Retinal pigment epithelial cell (primary cell): ENCODE measurements around the gene KANSL1.
A peak's percentile ranks its signal among the peaks of the same experiment; 100 is the strongest.
"Not testable (repeated sequence)": the region's sequence is repeated elsewhere in the genome, so short reads cannot be mapped to it uniquely, and the experiment has no call there.

Experiments used
- DNase-seq: peaks from one replicate; pipeline ENCODE4 v3.0.0-alpha.2; 2010; ENCODE audit warnings: low read depth
- H3K4me3 ChIP-seq: 2 replicates; pipeline ENCODE4 v1.5.1; 2011; ENCODE audit warnings: mild to moderate bottlenecking, low read length, control low read depth, moderate library complexity
- TF ChIP-seq, protein P1 (sequence below): conservative IDR thresholded peaks from 2 replicates; pipeline ENCODE4 v1.5.1; 2011; ENCODE audit warnings: low read depth, low read length, control low read depth, inconsistent platforms

The KANSL1 gene, protein sequence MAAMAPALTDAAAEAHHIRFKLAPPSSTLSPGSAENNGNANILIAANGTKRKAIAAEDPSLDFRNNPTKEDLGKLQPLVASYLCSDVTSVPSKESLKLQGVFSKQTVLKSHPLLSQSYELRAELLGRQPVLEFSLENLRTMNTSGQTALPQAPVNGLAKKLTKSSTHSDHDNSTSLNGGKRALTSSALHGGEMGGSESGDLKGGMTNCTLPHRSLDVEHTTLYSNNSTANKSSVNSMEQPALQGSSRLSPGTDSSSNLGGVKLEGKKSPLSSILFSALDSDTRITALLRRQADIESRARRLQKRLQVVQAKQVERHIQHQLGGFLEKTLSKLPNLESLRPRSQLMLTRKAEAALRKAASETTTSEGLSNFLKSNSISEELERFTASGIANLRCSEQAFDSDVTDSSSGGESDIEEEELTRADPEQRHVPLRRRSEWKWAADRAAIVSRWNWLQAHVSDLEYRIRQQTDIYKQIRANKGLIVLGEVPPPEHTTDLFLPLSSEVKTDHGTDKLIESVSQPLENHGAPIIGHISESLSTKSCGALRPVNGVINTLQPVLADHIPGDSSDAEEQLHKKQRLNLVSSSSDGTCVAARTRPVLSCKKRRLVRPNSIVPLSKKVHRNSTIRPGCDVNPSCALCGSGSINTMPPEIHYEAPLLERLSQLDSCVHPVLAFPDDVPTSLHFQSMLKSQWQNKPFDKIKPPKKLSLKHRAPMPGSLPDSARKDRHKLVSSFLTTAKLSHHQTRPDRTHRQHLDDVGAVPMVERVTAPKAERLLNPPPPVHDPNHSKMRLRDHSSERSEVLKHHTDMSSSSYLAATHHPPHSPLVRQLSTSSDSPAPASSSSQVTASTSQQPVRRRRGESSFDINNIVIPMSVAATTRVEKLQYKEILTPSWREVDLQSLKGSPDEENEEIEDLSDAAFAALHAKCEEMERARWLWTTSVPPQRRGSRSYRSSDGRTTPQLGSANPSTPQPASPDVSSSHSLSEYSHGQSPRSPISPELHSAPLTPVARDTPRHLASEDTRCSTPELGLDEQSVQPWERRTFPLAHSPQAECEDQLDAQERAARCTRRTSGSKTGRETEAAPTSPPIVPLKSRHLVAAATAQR (N-terminal part only)

DNA sequence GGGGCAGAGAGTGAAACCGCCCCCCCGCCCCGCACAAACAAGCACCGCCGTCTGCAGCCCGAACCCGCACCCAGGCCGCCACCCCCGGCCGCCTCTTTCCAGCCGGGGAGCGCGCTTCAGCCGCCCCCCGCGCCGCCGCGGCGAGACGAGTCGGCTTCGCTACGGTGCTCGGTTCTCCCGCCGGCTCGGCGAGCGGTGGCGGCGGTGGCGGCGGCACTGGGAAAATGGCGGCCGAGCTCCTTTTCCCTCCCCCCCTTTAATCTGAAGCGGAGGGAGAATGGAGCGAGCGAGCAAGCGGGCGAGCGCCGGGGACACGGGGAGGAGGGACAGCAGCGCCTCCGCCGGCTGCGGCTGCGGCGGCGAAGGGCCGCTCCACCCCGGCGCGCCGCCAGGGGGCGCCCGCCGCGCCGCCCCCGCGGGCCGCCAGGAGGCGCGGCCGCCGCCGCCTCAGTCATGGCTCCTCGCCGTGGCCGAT, at the start of gene KANSL1:
KANSL1 (minus strand) TSS at position 279 of the 475 bp plus-strand sequence. CDS start 21,286 bp downstream, outside the sequence.
- TF ChIP-seq, protein P1, sequence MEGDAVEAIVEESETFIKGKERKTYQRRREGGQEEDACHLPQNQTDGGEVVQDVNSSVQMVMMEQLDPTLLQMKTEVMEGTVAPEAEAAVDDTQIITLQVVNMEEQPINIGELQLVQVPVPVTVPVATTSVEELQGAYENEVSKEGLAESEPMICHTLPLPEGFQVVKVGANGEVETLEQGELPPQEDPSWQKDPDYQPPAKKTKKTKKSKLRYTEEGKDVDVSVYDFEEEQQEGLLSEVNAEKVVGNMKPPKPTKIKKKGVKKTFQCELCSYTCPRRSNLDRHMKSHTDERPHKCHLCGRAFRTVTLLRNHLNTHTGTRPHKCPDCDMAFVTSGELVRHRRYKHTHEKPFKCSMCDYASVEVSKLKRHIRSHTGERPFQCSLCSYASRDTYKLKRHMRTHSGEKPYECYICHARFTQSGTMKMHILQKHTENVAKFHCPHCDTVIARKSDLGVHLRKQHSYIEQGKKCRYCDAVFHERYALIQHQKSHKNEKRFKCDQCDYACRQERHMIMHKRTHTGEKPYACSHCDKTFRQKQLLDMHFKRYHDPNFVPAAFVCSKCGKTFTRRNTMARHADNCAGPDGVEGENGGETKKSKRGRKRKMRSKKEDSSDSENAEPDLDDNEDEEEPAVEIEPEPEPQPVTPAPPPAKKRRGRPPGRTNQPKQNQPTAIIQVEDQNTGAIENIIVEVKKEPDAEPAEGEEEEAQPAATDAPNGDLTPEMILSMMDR: peak; percentile 35
- peak within 1 kb of the TSS; percentile 97 for H3K4me3 ChIP-seq
- peak; percentile 61 for DNase-seq

DNA sequence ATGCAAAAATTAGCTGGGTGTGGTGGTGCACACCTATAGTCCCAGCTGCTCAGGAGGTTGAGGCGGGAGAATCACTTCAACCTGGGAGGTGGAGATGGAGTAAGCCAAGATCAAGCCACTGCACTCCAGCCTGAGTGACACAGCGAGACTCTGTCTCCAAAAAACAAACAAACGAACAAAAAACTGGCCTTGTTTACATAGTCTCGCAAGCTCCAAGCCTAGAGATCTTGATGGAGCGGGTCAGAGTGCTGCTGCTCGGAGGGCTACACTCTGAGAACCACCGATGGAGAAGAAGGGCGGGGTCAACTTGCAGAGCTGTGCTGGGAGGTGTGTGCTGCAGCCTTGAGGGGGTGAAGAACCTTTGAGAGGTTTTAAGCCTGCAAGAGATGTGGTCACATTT, 38.1 kb upstream of the KANSL1 start:
- DNase-seq: not testable (repeated sequence)

DNA sequence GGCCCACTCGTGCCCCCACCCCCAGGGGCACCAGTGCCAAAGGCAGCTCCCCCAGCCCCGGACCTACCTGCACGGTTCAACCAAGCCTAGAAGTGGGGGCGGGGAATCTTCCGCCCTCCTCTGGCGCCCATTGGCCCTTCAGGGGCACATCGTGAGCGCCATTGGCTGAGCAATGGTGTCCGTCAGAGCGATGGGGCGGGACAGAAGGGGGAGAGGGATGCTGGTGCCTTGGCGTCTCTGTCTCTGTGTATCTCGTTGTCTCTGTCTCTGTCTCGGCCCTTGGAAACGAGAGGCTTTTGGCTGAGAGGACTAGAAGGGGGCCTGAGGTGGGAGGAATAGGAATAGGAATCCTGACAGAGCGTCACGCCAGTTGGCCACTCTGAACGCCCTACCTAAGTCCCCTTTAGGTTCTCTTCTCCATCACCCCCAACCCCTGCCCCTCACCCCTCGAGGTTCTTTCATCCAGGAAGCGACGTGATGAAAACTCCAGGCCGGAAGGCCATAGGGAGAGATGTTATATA, 32.1 kb upstream of the KANSL1 start:
- peak overlapping the region; percentile 61 for H3K4me3 ChIP-seq
- peak; percentile 46 for DNase-seq

More for the DNA sequence above, 38.1 kb upstream of the KANSL1 start:
- not testable (repeated sequence) for H3K4me3 ChIP-seq

DNA sequence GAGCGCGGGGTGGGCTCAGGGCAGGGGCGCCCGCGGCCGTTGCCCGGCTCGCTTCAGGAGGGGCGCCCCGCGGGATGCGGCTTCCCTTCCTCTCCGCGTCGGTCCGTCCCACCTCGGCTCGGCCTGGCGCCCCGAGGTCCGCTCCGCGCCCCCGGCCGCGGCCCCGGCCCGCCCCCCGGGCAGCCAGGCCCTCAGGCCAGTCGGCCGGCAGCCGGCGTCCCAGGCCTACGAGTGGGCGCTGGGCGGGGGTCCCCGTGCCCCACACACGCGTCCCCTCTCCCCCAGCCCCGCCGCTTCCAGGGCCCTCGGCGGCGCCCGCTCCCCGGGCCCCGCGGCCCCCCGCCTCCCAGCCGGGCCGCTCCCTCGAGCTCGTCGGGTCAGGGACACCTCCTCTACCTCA, 31.6 kb upstream of the KANSL1 start:
- DNase-seq: not testable (repeated sequence)
- H3K4me3 ChIP-seq: peak overlapping the region; percentile 61

DNA sequence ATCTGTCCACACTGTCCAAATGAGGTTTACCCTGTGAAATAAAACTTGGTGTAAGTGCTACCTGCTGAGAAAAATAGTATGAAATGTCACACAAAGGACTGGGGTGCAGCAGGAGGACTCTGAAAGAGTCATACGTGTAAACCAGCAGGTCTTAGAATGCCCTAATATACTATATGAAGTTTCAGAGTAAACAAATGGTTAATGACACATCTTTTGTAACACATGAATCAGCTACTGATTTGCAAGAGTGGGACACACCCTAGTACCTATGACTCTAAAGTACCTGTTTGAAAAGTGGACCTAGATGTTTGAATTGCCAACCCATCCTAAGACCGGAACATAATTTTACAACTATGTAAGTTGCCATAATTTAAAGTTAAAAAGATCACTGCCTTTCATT, 29.8 kb upstream of the KANSL1 start:
- DNase-seq, H3K4me3 ChIP-seq: not testable (repeated sequence)

DNA sequence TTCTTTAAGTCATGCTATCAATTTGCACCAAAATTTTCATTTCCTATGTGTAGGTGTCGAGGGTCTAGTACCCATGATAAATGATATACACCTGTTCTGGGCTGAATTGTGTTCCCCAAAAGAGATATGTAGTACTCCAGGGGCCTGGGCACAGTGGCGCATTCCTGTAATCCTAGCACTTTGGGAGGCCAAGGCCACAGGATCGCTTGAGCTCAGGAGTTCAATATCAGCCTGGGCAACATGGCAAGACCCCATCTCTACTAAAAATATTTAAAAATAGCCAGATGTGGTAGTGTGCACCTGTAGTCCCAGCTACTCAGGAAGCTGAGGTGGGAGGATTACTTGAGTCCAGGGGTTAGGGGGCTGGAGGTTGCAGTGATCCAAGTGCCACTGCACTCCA, 23.5 kb upstream of the KANSL1 start:
- no peak for DNase-seq
- TF ChIP-seq, protein P1: no peak
- no peak overlapping the region for H3K4me3 ChIP-seq

DNA sequence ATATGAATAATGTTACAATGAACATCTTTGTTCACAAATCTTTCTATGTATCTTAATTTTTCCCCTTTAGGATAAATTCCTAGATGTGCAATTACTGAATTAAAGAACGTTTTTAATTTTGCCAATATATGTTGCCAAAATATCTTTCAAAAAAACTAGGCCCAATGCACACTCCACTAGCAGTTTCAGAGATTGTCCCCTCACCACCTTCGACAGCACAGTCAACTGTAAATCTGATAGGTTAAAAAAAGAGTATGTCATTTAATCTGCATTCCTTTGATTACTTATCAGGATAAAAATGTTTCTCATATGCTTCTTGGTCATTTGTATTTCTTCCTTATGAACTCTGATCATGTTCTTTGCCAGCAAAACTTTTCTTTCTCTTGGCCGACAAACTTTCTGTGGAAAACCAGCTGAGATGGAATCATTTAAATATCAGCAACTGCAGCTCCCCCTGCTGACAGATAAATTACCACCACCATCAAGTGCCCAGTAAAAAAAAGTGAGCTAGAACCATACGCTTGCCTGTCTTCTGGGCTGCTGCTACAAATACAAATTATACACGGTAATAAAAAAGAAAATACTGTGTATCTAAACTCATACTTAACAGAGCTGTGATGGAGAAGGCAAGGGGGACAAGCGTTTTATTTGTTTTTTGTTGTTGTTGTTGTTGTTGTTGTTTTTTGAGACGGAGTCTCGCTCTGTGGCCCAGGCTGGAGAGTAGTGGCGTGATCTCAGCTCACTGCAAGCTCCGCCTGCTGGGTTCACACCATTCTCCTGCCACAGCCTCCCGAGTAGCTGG, 19.6 kb upstream of the KANSL1 start:
- TF ChIP-seq, protein P1: peak; percentile 81
- no peak overlapping the region for H3K4me3 ChIP-seq
- DNase-seq: no peak

DNA sequence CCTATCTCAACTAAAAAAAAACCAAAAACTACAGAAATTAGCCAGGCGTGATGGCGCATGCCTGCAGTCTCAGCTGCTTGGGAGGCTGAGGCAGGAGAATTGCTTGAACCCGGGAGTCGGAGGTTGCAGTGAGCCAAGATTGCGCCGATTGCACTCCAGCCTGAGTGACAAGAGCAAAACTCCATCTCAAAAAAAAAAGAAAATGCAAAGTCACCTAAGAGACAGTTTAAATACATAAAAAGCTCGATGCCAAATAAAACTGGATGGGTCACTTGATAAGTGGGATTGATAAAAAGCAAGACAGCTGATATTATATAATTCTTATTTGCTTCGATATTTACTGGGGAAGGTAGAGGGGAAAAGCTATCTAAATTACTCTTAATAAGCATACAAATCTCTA, 15.8 kb upstream of the KANSL1 start:
- TF ChIP-seq, protein P1: no peak
- H3K4me3 ChIP-seq: no peak overlapping the region
- DNase-seq: no peak
